ENCODE data around the gene TTC19. TPM values are rescaled to one million over a fixed set of nuclear protein-coding genes. Genes with fewer than 3 reads are reported as not detected.

The TTC19 gene
- total and polyA plus RNA-seq, 9 donors, result 19.2 to 80.0 (median 32.4) TPM

- 68 to 76% (median 70%) methylated on average over 13 of the region's 13 CpGs for WGBS, 3 donors
- H3K4me1 ChIP-seq (ENCODE audit: insufficient read depth), result no peaks in the 10 kb centered on the region
- intact Hi-C loops (cut with DNase I), result no loop called here
These were observed 33.3 kb upstream of the TTC19 start for GRCh38 chr17:15966183-15966878.

GRCh38 chr17:15966879-15967248, 32.8 kb upstream of the TTC19 start:
- H3K9me3 ChIP-seq, result no peaks in the 10 kb centered on the region
- no peak for DNase-seq
- H3K4me1 ChIP-seq (ENCODE audit: insufficient read depth), result no peaks in the 10 kb centered on the region
- 71 to 80% (median 75%) methylated on average over 11 of the region's 11 CpGs for WGBS, 3 donors
- H3K27me3 ChIP-seq, result no peaks in the 10 kb centered on the region
- no peak overlapping the region for H3K4me3 ChIP-seq
- no peaks in the 10 kb centered on the region for H3K36me3 ChIP-seq
- intact Hi-C loops (cut with DNase I), result no loop called here
- TF ChIP-seq EP300 (IDR thresholded peaks at IDR 0.05) (no peak), POLR2A (IDR thresholded peaks at IDR 0.05) (no peak)
- TF ChIP-seq, protein P1, sequence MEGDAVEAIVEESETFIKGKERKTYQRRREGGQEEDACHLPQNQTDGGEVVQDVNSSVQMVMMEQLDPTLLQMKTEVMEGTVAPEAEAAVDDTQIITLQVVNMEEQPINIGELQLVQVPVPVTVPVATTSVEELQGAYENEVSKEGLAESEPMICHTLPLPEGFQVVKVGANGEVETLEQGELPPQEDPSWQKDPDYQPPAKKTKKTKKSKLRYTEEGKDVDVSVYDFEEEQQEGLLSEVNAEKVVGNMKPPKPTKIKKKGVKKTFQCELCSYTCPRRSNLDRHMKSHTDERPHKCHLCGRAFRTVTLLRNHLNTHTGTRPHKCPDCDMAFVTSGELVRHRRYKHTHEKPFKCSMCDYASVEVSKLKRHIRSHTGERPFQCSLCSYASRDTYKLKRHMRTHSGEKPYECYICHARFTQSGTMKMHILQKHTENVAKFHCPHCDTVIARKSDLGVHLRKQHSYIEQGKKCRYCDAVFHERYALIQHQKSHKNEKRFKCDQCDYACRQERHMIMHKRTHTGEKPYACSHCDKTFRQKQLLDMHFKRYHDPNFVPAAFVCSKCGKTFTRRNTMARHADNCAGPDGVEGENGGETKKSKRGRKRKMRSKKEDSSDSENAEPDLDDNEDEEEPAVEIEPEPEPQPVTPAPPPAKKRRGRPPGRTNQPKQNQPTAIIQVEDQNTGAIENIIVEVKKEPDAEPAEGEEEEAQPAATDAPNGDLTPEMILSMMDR (IDR thresholded peaks at IDR 0.05), result no peak
- H3K27ac ChIP-seq, result no peak overlapping the region

More at GRCh38 chr17:15966183-15966878, 33.3 kb upstream of the TTC19 start:
- TF ChIP-seq, protein P1 (IDR thresholded peaks at IDR 0.05), result no peak
- no peak for TF ChIP-seq EP300 (IDR thresholded peaks at IDR 0.05)
- TF ChIP-seq POLR2A (IDR thresholded peaks at IDR 0.05), result no peak
- H3K36me3 ChIP-seq, result no peaks in the 10 kb centered on the region
- H3K9me3 ChIP-seq, result no peaks in the 10 kb centered on the region
- no peak overlapping the region for H3K27ac ChIP-seq
- H3K4me3 ChIP-seq, result no peak overlapping the region
- no peaks in the 10 kb centered on the region for H3K27me3 ChIP-seq
- DNase-seq, result no peak

- DNase-seq, result no peak
- no peak overlapping the region for H3K4me3 ChIP-seq
- no peaks in the 10 kb centered on the region for H3K27me3 ChIP-seq
- WGBS, 3 donors, result 87 to 90% (median 88%) methylated on average over 11 of the region's 11 CpGs
- intact Hi-C loops (cut with DNase I), result no loop called here
- no peaks in the 10 kb centered on the region for H3K36me3 ChIP-seq
- H3K4me1 ChIP-seq (ENCODE audit: insufficient read depth), result no peaks in the 10 kb centered on the region
- TF ChIP-seq POLR2A (IDR thresholded peaks at IDR 0.05) (no peak), EP300 (IDR thresholded peaks at IDR 0.05) (no peak)
- TF ChIP-seq, protein P1 (IDR thresholded peaks at IDR 0.05), result no peak
- no peaks in the 10 kb centered on the region for H3K9me3 ChIP-seq
- no peak overlapping the region for H3K27ac ChIP-seq
These were observed 31.8 kb upstream of the TTC19 start for GRCh38 chr17:15967706-15968399.

- Histone ChIP-seq H3K9me3 (no peaks in the 10 kb centered on the region), H3K27me3 (no peaks in the 10 kb centered on the region), H3K4me1 (ENCODE audit: insufficient read depth) (no peaks in the 10 kb centered on the region), H3K4me3 (no peak overlapping the region), H3K36me3 (no peaks in the 10 kb centered on the region), H3K27ac (no peak overlapping the region)
- DNase-seq, result no peak
- intact Hi-C loops (cut with DNase I), result no loop called here
- TF ChIP-seq EP300 (IDR thresholded peaks at IDR 0.05), result no peak
- WGBS, 3 donors, result 93 to 96% (median 95%) methylated on average over 8 of the region's 8 CpGs
These were observed 30.2 kb upstream of the TTC19 start for GRCh38 chr17:15969463-15969862.

DNA sequence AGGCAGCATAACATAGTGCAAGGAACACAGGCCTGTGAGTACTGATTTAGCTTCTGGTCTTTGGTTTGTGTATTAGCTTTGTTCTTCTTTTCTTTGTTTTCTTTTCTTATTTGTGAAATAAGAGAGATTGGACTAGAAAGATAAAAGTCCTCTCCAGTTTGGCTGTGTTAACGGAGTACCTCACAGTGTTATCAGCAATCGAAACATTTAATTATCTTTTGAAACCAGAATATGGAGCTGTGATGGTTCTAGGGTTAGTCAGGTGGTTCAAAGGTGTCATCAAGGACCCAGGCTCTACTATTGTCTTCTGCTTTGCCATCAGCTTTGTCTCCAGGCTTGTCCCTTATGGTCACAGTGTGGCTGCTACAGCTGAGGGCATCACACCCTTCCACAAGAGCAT, 29.1 kb upstream of the TTC19 start:
- Histone ChIP-seq H3K36me3 (no peaks in the 10 kb centered on the region), H3K4me3 (no peak overlapping the region), H3K9me3 (no peaks in the 10 kb centered on the region), H3K27me3 (no peaks in the 10 kb centered on the region), H3K4me1 (ENCODE audit: insufficient read depth) (no peaks in the 10 kb centered on the region), H3K27ac (no peak overlapping the region)
- no peak for DNase-seq
- intact Hi-C loops (cut with DNase I), result no loop called here
- 84 to 90% (median 87%) methylated on average over 2 of the region's 2 CpGs for WGBS, 3 donors
- TF ChIP-seq EP300 (IDR thresholded peaks at IDR 0.05) (no peak), POLR2A (IDR thresholded peaks at IDR 0.05) (no peak)
- TF ChIP-seq, protein P1 (IDR thresholded peaks at IDR 0.05), result no peak
